Tibial nerve (tissue), 4 donors: Measurements from ENCODE around the gene PRSS50. TPM values are rescaled to one million over a fixed set of nuclear protein-coding genes. Genes with fewer than 3 reads are reported as not detected.
"Not testable (repeated sequence)": the region's sequence is repeated elsewhere in the genome, so short reads cannot be mapped to it uniquely, and the experiment has no call there.

Experiments
- DNase-seq, 2 donors: peaks; one replicate each; pipeline ENCODE4 v3.0.0-alpha.2; 2019; ENCODE audit warnings: low spot score in 2 of 2
- H3K27ac ChIP-seq, 4 donors: fragments of 200-600 bp; sonication (generic) in 3 of 4; one replicate each; pipeline ENCODE4 v1.5.1; 2017 to 2019; ENCODE audit warnings: mild to moderate bottlenecking in 1 of 4
- H3K27me3 ChIP-seq, 2 donors: fragments of 200-600 bp; sonication (generic) in 1 of 2; one replicate each; pipeline versions ENCODE4 v1.5.1 to v1.6.0; 2017 to 2019
- H3K36me3 ChIP-seq, 3 donors: fragments of 200-600 bp; sonication (generic); one replicate each; pipeline ENCODE4 v1.5.1; 2018 to 2019
- H3K4me1 ChIP-seq, 4 donors: fragments of 200-600 bp; sonication (generic) in 3 of 4; one replicate each; pipeline ENCODE4 v1.5.1; 2017 to 2019
- H3K4me3 ChIP-seq, 4 donors: fragments of 200-600 bp; sonication (generic) in 3 of 4; one replicate each; pipeline ENCODE4 v1.5.1; 2017 to 2019; ENCODE audit warnings: mild to moderate bottlenecking in 1 of 4, moderate library complexity in 1 of 4
- H3K9me3 ChIP-seq, 4 donors: fragments of 200-600 bp; sonication (generic) in 3 of 4; one replicate each; pipeline ENCODE4 v1.5.1; 2017 to 2019
- CTCF ChIP-seq, 5 experiments: fragments of 200-600 bp in 3 of 5; fragments of 450-650 bp in 2 of 5; sonication (generic) in 3 of 5; IDR thresholded peaks; one replicate each; pipeline ENCODE4 v1.5.1; 2016 to 2019; ENCODE audit warnings: antibody characterized with exemption in 5 of 5, mild to moderate bottlenecking in 3 of 5, moderate library complexity in 2 of 5
- EP300 ChIP-seq, 2 donors: sonication (generic); formaldehyde crosslinking; IDR thresholded peaks; one replicate each; pipeline ENCODE4 v1.6.1; 2017; ENCODE audit warnings: antibody characterized with exemption in 2 of 2, mild to moderate bottlenecking in 1 of 2
- POLR2A ChIP-seq, 2 donors: fragments of 450-650 bp; IDR thresholded peaks; one replicate each; pipeline ENCODE4 v1.6.1; 2017; ENCODE audit warnings: antibody characterized with exemption in 2 of 2, mild to moderate bottlenecking in 2 of 2, moderate library complexity in 2 of 2
- WGBS, 2 donors: methylation state at CpG; one replicate each; pipeline ENCODE4 v1.1.5; 2018; 5-methylcytosine and 5-hydroxymethylcytosine counted together
- total RNA-seq, 4 donors: library from RNA; depleted of rRNA; stranded (reverse); fragments of >200 nt; gene quantifications; one replicate each; pipeline ENCODE4 v1.1.0, GENCODE V29; 2016

PRSS50 gene
- total RNA-seq, 4 donors from 2014 or later = 0.22 to 0.42 TPM; not detected in 2

GRCh38 chr3:46756642-46757041 lies 39.0 kb upstream of the PRSS50 start:
- Histone ChIP-seq H3K4me3 (no peak overlapping the region), H3K9me3 (peaks cover 0 to 7% (median 0%) of the 10 kb centered on the region in 4 donors), H3K27ac (no peak overlapping the region), H3K27me3 (no peaks in the 10 kb centered on the region), H3K36me3 (no peaks in the 10 kb centered on the region), H3K4me1 (no peaks in the 10 kb centered on the region)
- no peak for DNase-seq
- no peak for TF ChIP-seq EP300 (IDR thresholded peaks at IDR 0.05)
- no peak for TF ChIP-seq POLR2A (IDR thresholded peaks at IDR 0.05)
- TF ChIP-seq CTCF (IDR thresholded peaks at IDR 0.05) = no peak
- WGBS, 2 donors = 84 to 95% methylated on average over 23 to 28 of the region's 31 CpGs

- Histone ChIP-seq H3K27ac (no peak overlapping the region), H3K27me3 (no peaks in the 10 kb centered on the region), H3K4me3 (no peak overlapping the region), H3K4me1 (no peaks in the 10 kb centered on the region), H3K9me3 (no peaks in the 10 kb centered on the region), H3K36me3 (no peaks in the 10 kb centered on the region)
- TF ChIP-seq EP300 (IDR thresholded peaks at IDR 0.05) = no peak
- no peak for TF ChIP-seq CTCF (IDR thresholded peaks at IDR 0.05)
- TF ChIP-seq POLR2A (IDR thresholded peaks at IDR 0.05) = no peak
- no peak for DNase-seq
- 92 to 95% methylated on average over 6 of the region's 6 CpGs for WGBS, 2 donors
These were observed 38.0 kb upstream of the PRSS50 start for GRCh38 chr3:46755646-46756045.

GRCh38 chr3:46753127-46753526 lies 35.5 kb upstream of the PRSS50 start:
- DNase-seq, H3K27me3 ChIP-seq, H3K4me1 ChIP-seq, H3K9me3 ChIP-seq, H3K4me3 ChIP-seq, H3K27ac ChIP-seq, H3K36me3 ChIP-seq: not testable (repeated sequence)
- 87 to 89% methylated on average over 5 to 6 of the region's 6 CpGs for WGBS, 2 donors

GRCh38 chr3:46750555-46751038 lies 32.9 kb upstream of the PRSS50 start:
- TF ChIP-seq CTCF (IDR thresholded peaks at IDR 0.05) (no peak), EP300 (IDR thresholded peaks at IDR 0.05) (no peak), POLR2A (IDR thresholded peaks at IDR 0.05) (no peak)
- no peaks in the 10 kb centered on the region for H3K27me3 ChIP-seq
- WGBS, 2 donors = 91 to 93% methylated on average over 24 to 41 of the region's 41 CpGs
- H3K4me3 ChIP-seq = no peak overlapping the region
- no peak for DNase-seq
- no peaks in the 10 kb centered on the region for H3K4me1 ChIP-seq
- no peaks in the 10 kb centered on the region for H3K9me3 ChIP-seq
- no peaks in the 10 kb centered on the region for H3K36me3 ChIP-seq
- no peak overlapping the region for H3K27ac ChIP-seq

GRCh38 chr3:46749129-46749528 lies 31.5 kb upstream of the PRSS50 start:
- Histone ChIP-seq H3K4me3 (no peak overlapping the region), H3K36me3 (no peaks in the 10 kb centered on the region), H3K4me1 (no peaks in the 10 kb centered on the region), H3K9me3 (no peaks in the 10 kb centered on the region), H3K27me3 (no peaks in the 10 kb centered on the region), H3K27ac (no peak overlapping the region)
- 89 to 90% methylated on average over 4 of the region's 4 CpGs for WGBS, 2 donors
- TF ChIP-seq EP300 (IDR thresholded peaks at IDR 0.05) = no peak
- TF ChIP-seq POLR2A (IDR thresholded peaks at IDR 0.05) = no peak
- TF ChIP-seq CTCF (IDR thresholded peaks at IDR 0.05) = no peak
- DNase-seq = no peak

GRCh38 chr3:46748170-46748569 lies 30.5 kb upstream of the PRSS50 start:
- Histone ChIP-seq H3K4me3 (no peak overlapping the region), H3K36me3 (no peaks in the 10 kb centered on the region), H3K27ac (no peak overlapping the region), H3K9me3 (no peaks in the 10 kb centered on the region), H3K27me3 (no peaks in the 10 kb centered on the region), H3K4me1 (no peaks in the 10 kb centered on the region)
- no peak for DNase-seq
- TF ChIP-seq CTCF (IDR thresholded peaks at IDR 0.05) (no peak), EP300 (IDR thresholded peaks at IDR 0.05) (no peak), POLR2A (IDR thresholded peaks at IDR 0.05) (no peak)
- WGBS, 2 donors = 82 to 84% methylated on average over 2 of the region's 2 CpGs
